Neuronal stem cell (in vitro differentiated cells): ENCODE data around the gene CERS4.
A peak's percentile ranks its signal among the peaks of the same experiment; 100 is the strongest.
"Not testable (repeated sequence)": the region's sequence is repeated elsewhere in the genome, so short reads cannot be mapped to it uniquely, and the experiment has no call there.

Experiments used
- DNase-seq: peaks from one replicate; pipeline ENCODE4 v3.0.0-alpha.2; 2013; ENCODE audit warnings: low spot score
- H2AFZ ChIP-seq: one replicate; pipeline ENCODE4 v1.6.1; 2013; ENCODE audit warnings: mild to moderate bottlenecking, low read length, inconsistent platforms
- H2AK5ac ChIP-seq: 2 replicates; pipeline ENCODE4 v1.6.1; 2013; ENCODE audit warnings: low read depth, mild to moderate bottlenecking, inconsistent platforms, low read length, moderate library complexity, mixed read lengths
- H2BK120ac ChIP-seq: 2 replicates; pipeline ENCODE4 v1.6.1; 2013; ENCODE audit warnings: low read depth, mild to moderate bottlenecking, inconsistent platforms, low read length, moderate library complexity, mixed read lengths
- H2BK12ac ChIP-seq: one replicate; pipeline ENCODE4 v1.6.1; 2013; ENCODE audit warnings: low read length, inconsistent platforms
- H2BK15ac ChIP-seq: 2 replicates; pipeline ENCODE4 v1.6.1; 2013; ENCODE audit warnings: mild to moderate bottlenecking, low read length, inconsistent platforms, mixed read lengths
- H2BK5ac ChIP-seq: one replicate; pipeline ENCODE4 v1.6.1; 2013; ENCODE audit warnings: inconsistent platforms, mild to moderate bottlenecking, low read length, moderate library complexity
- H3K14ac ChIP-seq: one replicate; pipeline ENCODE4 v1.6.1; 2013; ENCODE audit warnings: low read length, inconsistent platforms
- H3K18ac ChIP-seq: 2 replicates; pipeline ENCODE4 v1.6.1; 2013; ENCODE audit warnings: low read length, inconsistent platforms
- H3K23ac ChIP-seq: 2 replicates; pipeline ENCODE4 v1.6.1; 2013; ENCODE audit warnings: low read depth, mild to moderate bottlenecking, mixed read lengths, low read length, inconsistent platforms; ENCODE audit not compliant: poor library complexity
- H3K27ac ChIP-seq: replicated peaks from 3 replicates; pipeline ENCODE4 v1.5.1; 2013; ENCODE audit warnings: low read length, inconsistent platforms
- H3K27me3 ChIP-seq, 3 experiments: 2 replicates each; pipeline ENCODE4 v1.6.1; 2013; ENCODE audit warnings: low read length in 3 of 3, mild to moderate bottlenecking in 2 of 3, inconsistent platforms in 1 of 3, low read depth in 1 of 3, mixed read lengths in 1 of 3, moderate library complexity in 1 of 3; ENCODE audit not compliant: control insufficient read depth in 3 of 3, insufficient read depth in 3 of 3
- H3K36me3 ChIP-seq, 2 donors: replicated peaks in 1 of 2; 2 replicates each; pipeline ENCODE4 v1.6.1; 2013; ENCODE audit warnings: low read length in 2 of 2; ENCODE audit not compliant: control insufficient read depth in 2 of 2, insufficient read depth in 2 of 2
- H3K4ac ChIP-seq: 2 replicates; pipeline ENCODE4 v1.6.1; 2013; ENCODE audit warnings: inconsistent platforms, mild to moderate bottlenecking, low read length, moderate library complexity
- H3K4me1 ChIP-seq, 2 donors: 1 replicate in 1 of 2; 2 replicates in 1 of 2; pipeline ENCODE4 v1.6.1; 2013; ENCODE audit warnings: low read length in 2 of 2, low read depth in 1 of 2; ENCODE audit not compliant: control insufficient read depth in 2 of 2, insufficient read depth in 1 of 2
- H3K4me2 ChIP-seq: one replicate; pipeline ENCODE4 v1.6.1; 2013; ENCODE audit warnings: mild to moderate bottlenecking, low read length, inconsistent platforms; ENCODE audit not compliant: insufficient read depth, poor library complexity, severe bottlenecking
- H3K4me3 ChIP-seq, 2 donors: 2 replicates each; pipeline ENCODE4 v1.5.1; 2013; ENCODE audit warnings: low read length in 2 of 2, mild to moderate bottlenecking in 2 of 2, inconsistent platforms in 1 of 2, moderate library complexity in 1 of 2
- H3K79me1 ChIP-seq: one replicate; pipeline ENCODE4 v1.6.1; 2013; ENCODE audit warnings: low read depth, mild to moderate bottlenecking, inconsistent platforms, low read length, moderate library complexity
- H3K9ac ChIP-seq: one replicate; pipeline ENCODE4 v1.6.1; 2013; ENCODE audit warnings: mild to moderate bottlenecking, low read depth, low read length, inconsistent platforms; ENCODE audit not compliant: poor library complexity
- H3K9me3 ChIP-seq, 2 donors: replicated peaks in 1 of 2; 2 replicates each; pipeline versions ENCODE3 to v1.6.1; 2013; ENCODE audit warnings: low read length in 2 of 2, mild to moderate bottlenecking in 2 of 2, inconsistent platforms in 1 of 2, low read depth in 1 of 2, mixed read lengths in 1 of 2, moderate library complexity in 1 of 2; ENCODE audit not compliant: control insufficient read depth in 2 of 2, insufficient read depth in 1 of 2
- H4K8ac ChIP-seq: one replicate; pipeline ENCODE4 v1.6.1; 2013; ENCODE audit warnings: low read depth, mild to moderate bottlenecking, inconsistent platforms, low read length, moderate library complexity
- H4K91ac ChIP-seq: one replicate; pipeline ENCODE4 v1.6.1; 2013; ENCODE audit warnings: low read length, low read depth, mild to moderate bottlenecking, inconsistent platforms; ENCODE audit not compliant: poor library complexity
- WGBS, 2 donors: extraction: QIAGEN DNeasy Blood & Tissue Kit; methylation state at CpG; one replicate each; pipeline ENCODE4 v1.1.7; 2013; ENCODE audit warnings: missing lambda C conversion rate in 2 of 2, mixed read lengths in 1 of 2; ENCODE audit not compliant: insufficient read length in 2 of 2, insufficient replicate concordance in 1 of 2; ENCODE audit errors: extremely low coverage in 2 of 2; 5-methylcytosine and 5-hydroxymethylcytosine counted together

The CERS4 gene

GRCh38 chr19:8276508-8276907, 67.3 kb downstream of the CERS4 start:
- H3K27me3 ChIP-seq, H2BK15ac ChIP-seq, H2BK120ac ChIP-seq, H3K14ac ChIP-seq, H4K8ac ChIP-seq, H2BK5ac ChIP-seq, H3K79me1 ChIP-seq, H3K4me3 ChIP-seq, H3K23ac ChIP-seq, H3K27ac ChIP-seq, H2AK5ac ChIP-seq, DNase-seq, H3K9me3 ChIP-seq, H3K18ac ChIP-seq, H3K4ac ChIP-seq, H3K36me3 ChIP-seq, H3K4me1 ChIP-seq, H2BK12ac ChIP-seq, H2AFZ ChIP-seq, H3K9ac ChIP-seq, H4K91ac ChIP-seq, H3K4me2 ChIP-seq: not testable (repeated sequence)
- no CpG with 5 or more reads among the region's 9 CpGs for WGBS, 2 donors

GRCh38 chr19:8291337-8291736, 82.2 kb downstream of the CERS4 start:
- no CpG with 5 or more reads among the region's 9 CpGs for WGBS, 2 donors
- H3K4ac ChIP-seq, H2BK120ac ChIP-seq, H4K8ac ChIP-seq, H3K36me3 ChIP-seq, H2BK5ac ChIP-seq, H2AK5ac ChIP-seq, H4K91ac ChIP-seq, H3K27ac ChIP-seq, DNase-seq, H3K18ac ChIP-seq, H3K79me1 ChIP-seq, H2BK15ac ChIP-seq, H3K14ac ChIP-seq, H3K27me3 ChIP-seq, H2AFZ ChIP-seq, H3K9ac ChIP-seq, H2BK12ac ChIP-seq, H3K4me1 ChIP-seq, H3K4me3 ChIP-seq, H3K23ac ChIP-seq, H3K4me2 ChIP-seq, H3K9me3 ChIP-seq: not testable (repeated sequence)

GRCh38 chr19:8302357-8302691, 93.2 kb downstream of the CERS4 start:
- Histone ChIP-seq H3K14ac (no peak overlapping the region), H2BK15ac (no peak overlapping the region), H3K4me2 (no peak overlapping the region), H2BK12ac (no peak overlapping the region), H2BK120ac (no peak overlapping the region), H3K9me3 (peaks cover 0 to 1% of the 10 kb centered on the region in 2 donors), H3K79me1 (peaks cover 3% of the 10 kb centered on the region), H3K4ac (no peak overlapping the region), H4K8ac (no peak overlapping the region), H3K27ac (no peak overlapping the region), H2AK5ac (no peak overlapping the region), H3K18ac (no peak overlapping the region), H2AFZ (no peak overlapping the region), H4K91ac (no peak overlapping the region), H2BK5ac (no peak overlapping the region), H3K23ac (peak overlapping the region; percentile 55), H3K4me3 (no peak overlapping the region), H3K9ac (no peak overlapping the region), H3K36me3 (peaks cover 4 to 20% of the 10 kb centered on the region in 2 donors), H3K4me1 (peaks cover 3 to 5% of the 10 kb centered on the region in 2 donors), H3K27me3 (no peaks in the 10 kb centered on the region)
- DNase-seq: no peak
- WGBS, 2 donors: no CpG with 5 or more reads among the region's 11 CpGs

- Histone ChIP-seq H3K79me1 (peaks cover 6% of the 10 kb centered on the region), H3K23ac (no peak overlapping the region), H2BK12ac (no peak overlapping the region), H2BK15ac (no peak overlapping the region), H2BK120ac (no peak overlapping the region), H4K8ac (no peak overlapping the region), H3K27ac (no peak overlapping the region), H2BK5ac (no peak overlapping the region), H3K9ac (no peak overlapping the region), H3K18ac (no peak overlapping the region), H2AK5ac (no peak overlapping the region), H4K91ac (no peak overlapping the region), H3K9me3 (peaks cover 0 to 1% of the 10 kb centered on the region in 2 donors), H3K4me3 (no peak overlapping the region), H3K27me3 (no peaks in the 10 kb centered on the region), H3K36me3 (peaks cover 4 to 20% of the 10 kb centered on the region in 2 donors), H3K4me1 (peaks cover 6 to 9% of the 10 kb centered on the region in 2 donors), H3K4ac (no peak overlapping the region), H3K14ac (no peak overlapping the region), H3K4me2 (no peak overlapping the region), H2AFZ (no peak overlapping the region)
- WGBS, 2 donors: no CpG with 5 or more reads among the region's 7 CpGs
- no peak for DNase-seq
Observed at GRCh38 chr19:8302734-8303133, 93.6 kb downstream of the CERS4 start.
